Adipose tissue (tissue), 3 donors: ENCODE results near the gene CELA3A. TPM values are rescaled to one million over a fixed set of nuclear protein-coding genes. Genes with fewer than 3 reads are reported as not detected.
"Not testable (repeated sequence)": the region's sequence is repeated elsewhere in the genome, so short reads cannot be mapped to it uniquely, and the experiment has no call there.

ENCODE experiments used
- H3K27ac ChIP-seq: one replicate; pipeline ENCODE4 v1.5.1; 2013; ENCODE audit warnings: low read depth, low read length
- WGBS, 3 donors: extraction: QIAGEN DNeasy Blood & Tissue Kit; methylation state at CpG; one replicate each; pipeline ENCODE4 v1.1.7; 2013; 5-methylcytosine and 5-hydroxymethylcytosine counted together
- polyA plus RNA-seq, 3 donors: library from polyadenylated mRNA; stranded (reverse); fragments of 200-250 nt; gene quantifications; one replicate each; pipeline ENCODE4 v1.2.3, GENCODE V29; 2013
- donor health status: healthy with polysubstance abuse.
- donor health status: Bipolar disorder and iron deficiency.
- donor health status: healthy.

CELA3A gene
- polyA plus RNA-seq, 3 donors: 5.3 to 36,211 (median 17.7) TPM

- not testable (repeated sequence) for H3K27ac ChIP-seq
- WGBS, 3 donors: 47 to 92% (median 91%) methylated on average over 9 to 11 of the region's 11 CpGs
These were observed 23.2 kb upstream of the CELA3A start for GRCh38 chr1:21978209-21978608.

GRCh38 chr1:21980515-21981220, 20.8 kb upstream of the CELA3A start:
- 35 to 80% (median 72%) methylated on average over 15 to 19 of the region's 21 CpGs for WGBS, 3 donors
- H3K27ac ChIP-seq: not testable (repeated sequence)

DNA sequence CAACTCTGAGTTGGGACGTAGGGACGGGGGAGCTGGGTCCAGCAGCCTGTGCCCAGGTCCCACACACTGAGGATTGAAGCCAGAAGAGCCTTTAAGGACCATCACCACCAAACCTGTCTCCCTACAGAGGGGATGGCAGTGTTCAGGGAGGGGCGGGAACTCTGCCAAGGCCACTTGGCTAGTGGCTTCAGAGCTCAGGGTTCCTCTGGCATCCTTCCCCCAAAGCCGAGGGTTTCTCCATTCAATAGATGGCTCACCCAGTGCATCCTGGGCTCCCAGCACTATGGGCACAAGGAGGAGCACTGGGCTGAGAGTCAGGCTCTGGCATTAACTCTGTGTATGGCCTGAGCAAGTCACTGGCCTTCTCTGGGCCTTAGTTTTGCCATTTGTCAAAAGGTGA, 20.2 kb upstream of the CELA3A start:
- WGBS, 3 donors: 41 to 69% (median 62%) methylated on average over 2 to 4 of the region's 4 CpGs

GRCh38 chr1:21982122-21982521, 19.3 kb upstream of the CELA3A start:
- WGBS, 3 donors: 37 to 87% (median 79%) methylated on average over 6 of the region's 6 CpGs
- H3K27ac ChIP-seq: not testable (repeated sequence)

More for the DNA sequence above, 20.2 kb upstream of the CELA3A start:
- H3K27ac ChIP-seq: not testable (repeated sequence)

DNA sequence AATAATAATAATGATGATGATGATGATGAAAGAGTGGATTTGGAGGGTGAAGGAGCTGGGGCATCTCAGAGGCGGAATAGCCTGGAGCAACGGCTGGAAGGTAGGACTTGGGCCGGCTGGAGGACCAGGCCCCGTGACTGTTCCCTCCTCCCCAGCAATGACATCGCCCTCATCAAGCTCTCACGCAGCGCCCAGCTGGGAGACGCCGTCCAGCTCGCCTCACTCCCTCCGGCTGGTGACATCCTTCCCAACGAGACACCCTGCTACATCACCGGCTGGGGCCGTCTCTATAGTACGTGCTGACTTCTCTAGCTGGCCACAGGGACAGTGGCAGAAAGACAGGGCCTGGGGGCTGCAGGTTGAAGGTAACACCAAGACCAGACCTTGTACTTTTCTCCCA, 17.9 kb upstream of the CELA3A start:
- 28 to 76% (median 64%) methylated on average over 2 to 8 of the region's 15 CpGs for WGBS, 3 donors
- not testable (repeated sequence) for H3K27ac ChIP-seq

DNA sequence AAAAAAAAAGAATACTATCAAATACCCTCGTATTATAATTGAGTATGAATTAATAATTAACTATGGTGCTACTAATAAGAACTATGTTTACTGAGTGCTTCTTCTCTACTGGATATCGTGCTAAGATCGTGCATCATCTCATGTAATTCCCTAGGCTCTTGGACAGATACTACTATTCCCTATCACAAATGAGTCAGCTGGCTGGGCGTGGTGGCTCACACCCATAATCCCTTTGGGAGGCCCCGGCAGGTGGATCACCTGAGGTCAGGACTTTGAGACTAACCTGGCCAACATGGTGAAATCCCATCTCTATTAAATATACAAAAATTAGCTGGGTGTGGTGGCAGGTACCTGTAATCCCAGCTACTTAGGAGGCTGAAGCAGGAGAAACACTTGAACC, 15.6 kb upstream of the CELA3A start:
- WGBS, 3 donors: 0 to 77% (median 60%) methylated on average over 1 to 5 of the region's 5 CpGs
- not testable (repeated sequence) for H3K27ac ChIP-seq

DNA sequence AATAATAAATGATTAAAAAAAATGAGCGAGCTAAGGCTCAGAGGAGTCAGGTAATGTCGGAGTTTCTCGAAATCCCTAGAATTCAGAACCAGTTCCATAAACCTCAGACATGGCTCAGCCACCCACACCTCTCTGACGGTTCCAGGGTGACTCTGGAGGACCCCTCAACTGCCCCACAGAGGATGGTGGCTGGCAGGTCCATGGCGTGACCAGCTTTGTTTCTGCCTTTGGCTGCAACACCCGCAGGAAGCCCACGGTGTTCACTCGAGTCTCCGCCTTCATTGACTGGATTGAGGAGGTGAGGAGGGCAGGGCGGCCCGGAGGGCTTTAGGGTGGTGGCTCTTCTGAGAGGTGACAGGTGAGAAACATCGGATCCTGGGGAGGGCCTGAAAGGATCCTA, 15.1 kb upstream of the CELA3A start:
- H3K27ac ChIP-seq: not testable (repeated sequence)
- 63 to 88% (median 81%) methylated on average over 9 to 10 of the region's 12 CpGs for WGBS, 3 donors

DNA sequence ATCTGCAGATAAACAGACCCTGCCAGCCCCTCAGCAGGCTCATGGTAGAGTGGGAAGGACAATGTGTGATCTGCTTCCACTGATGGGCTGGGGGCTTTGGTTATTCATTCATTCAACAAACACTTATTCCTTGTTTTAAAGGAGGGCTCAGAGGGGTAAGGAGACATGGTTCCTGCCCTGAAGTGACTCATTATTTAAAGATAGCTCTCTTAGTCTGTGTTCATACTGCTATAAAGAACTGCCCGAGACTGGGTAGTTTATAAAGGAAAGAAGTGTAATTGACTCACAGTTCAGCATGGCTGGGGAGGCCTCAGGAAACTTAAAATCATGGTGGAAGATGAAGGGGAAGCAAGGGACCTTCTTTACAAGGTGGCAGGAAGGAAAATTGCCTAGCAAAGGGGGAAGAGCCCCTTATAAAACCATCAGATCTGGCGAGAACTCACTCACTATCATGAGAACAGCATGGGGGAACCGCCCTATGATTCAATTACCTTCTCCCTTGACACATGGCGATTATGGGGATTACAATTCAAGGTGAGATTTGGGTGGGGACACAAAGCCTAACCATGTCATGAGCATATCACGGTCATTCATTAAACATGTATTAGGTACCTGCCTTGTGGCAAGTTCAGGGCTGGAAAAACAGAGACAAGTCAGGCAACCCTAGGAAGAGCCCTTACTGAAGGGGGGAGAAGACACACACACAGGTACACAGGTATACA, 11.6 kb upstream of the CELA3A start:
- not testable (repeated sequence) for H3K27ac ChIP-seq
- WGBS, 3 donors: 49 to 75% (median 75%) methylated on average over 2 of the region's 5 CpGs

DNA sequence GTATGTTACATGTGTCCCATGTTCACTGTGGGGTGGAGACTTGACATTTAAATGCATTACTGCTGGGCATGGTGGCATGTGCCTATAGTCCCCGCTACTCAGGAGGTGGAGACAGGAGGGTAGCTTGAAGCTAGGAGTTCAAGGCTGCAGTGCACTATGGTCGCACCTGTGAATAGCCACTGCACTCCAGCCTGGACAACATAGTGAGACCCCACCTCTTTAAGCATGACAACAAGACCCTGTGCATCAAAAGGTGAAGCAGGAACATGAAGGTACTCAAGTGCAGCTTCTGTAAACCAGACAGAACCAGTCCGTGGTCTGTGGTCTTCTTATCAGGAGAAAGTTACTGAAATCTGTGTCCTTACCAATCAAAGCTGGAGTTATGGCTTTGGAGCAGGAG, 9.3 kb upstream of the CELA3A start:
- 40 to 82% (median 77%) methylated on average over 2 to 3 of the region's 3 CpGs for WGBS, 3 donors

GRCh38 chr1:21994716-21995115, 6.7 kb upstream of the CELA3A start:
- H3K27ac ChIP-seq: not testable (repeated sequence)
- 53 to 96% (median 88%) methylated on average over 8 of the region's 8 CpGs for WGBS, 3 donors

More for the DNA sequence above, 9.3 kb upstream of the CELA3A start:
- not testable (repeated sequence) for H3K27ac ChIP-seq

DNA sequence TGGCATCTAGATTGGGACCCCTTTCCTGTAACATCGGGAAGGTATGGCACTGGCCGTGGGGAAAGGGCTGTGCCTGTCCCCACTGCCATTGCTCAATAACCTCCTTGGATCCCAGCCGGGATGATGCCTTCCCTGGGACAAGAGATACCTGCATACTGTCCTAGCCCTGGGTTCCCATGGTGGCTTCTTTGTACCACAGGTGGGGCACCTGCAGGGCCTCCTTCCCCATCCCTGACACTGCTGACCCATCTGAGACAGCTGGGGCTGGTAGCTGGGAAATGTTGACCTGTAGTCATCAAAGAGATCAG, 4.8 kb upstream of the CELA3A start:
- WGBS, 3 donors: 66 to 84% (median 80%) methylated on average over 3 of the region's 3 CpGs
- not testable (repeated sequence) for H3K27ac ChIP-seq

DNA sequence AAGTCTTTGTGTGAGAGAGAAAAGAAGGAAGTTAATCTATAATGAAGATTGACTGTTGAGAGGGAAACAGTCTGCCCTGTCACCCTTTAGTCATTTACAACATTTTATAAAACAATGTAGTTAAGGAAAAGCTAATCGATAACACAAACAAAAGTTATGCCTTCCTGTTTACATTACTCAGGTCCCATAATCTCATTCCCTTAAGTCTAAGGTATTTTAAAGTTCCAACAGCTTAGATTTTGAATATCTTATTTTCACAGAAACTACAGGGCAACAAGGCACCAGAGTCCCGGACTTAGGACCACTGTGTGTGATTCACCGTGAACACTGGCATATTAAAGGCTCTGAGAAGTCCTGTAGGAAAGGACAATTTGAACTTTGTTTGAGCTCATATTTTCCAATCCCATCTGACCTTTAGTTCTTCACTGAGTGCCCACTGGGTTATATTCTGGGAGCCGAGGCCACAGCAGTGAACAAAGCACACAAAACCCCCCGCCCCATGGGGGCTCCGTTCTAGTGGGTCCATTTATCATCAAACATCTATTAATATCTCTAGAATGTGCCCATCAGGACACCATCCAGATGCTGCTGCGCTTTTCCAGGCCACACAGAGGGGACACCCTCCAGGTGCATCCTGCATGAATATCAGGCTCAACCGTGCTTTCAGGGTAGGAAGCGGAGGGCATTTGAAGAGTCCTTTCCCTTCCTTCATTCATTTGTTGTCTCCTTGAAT, 3.4 kb upstream of the CELA3A start:
- not testable (repeated sequence) for H3K27ac ChIP-seq
- 13 to 64% (median 57%) methylated on average over 8 to 9 of the region's 9 CpGs for WGBS, 3 donors

DNA sequence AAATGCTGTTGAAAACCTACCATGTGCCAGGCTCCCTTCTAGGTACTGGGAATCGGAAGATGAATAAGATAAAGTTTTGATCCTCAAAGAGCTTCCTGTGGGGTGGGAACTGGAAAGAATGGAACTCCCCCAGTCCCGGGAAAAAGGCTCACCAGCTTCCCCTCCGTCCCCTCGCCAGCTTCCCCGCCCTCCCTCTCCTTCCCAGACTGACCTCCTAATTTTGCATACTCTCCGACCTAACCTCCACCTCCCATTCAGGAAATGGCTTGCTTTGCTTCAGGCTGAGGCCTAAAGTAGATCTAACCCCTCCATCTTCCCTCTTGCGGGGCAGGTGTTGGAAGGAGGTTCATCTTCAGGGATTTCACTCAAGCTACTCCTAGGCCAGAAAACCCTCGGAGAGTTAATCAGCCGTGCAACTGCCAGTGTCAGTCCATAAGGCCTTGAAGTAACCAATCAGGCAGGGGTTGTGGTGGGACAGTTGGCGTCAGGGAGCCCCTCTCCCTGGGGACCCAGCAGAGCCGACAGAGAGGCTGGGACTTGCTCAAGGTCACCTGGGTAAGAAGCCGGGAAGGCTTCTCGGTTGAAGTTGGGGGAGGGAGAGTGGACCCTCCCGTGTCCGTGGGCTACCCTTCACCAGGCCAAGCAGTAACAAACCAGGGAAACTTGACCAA, 2.7 kb upstream of the CELA3A start:
- H3K27ac ChIP-seq: not testable (repeated sequence)
- WGBS, 3 donors: 25 to 80% (median 74%) methylated on average over 12 to 14 of the region's 15 CpGs

DNA sequence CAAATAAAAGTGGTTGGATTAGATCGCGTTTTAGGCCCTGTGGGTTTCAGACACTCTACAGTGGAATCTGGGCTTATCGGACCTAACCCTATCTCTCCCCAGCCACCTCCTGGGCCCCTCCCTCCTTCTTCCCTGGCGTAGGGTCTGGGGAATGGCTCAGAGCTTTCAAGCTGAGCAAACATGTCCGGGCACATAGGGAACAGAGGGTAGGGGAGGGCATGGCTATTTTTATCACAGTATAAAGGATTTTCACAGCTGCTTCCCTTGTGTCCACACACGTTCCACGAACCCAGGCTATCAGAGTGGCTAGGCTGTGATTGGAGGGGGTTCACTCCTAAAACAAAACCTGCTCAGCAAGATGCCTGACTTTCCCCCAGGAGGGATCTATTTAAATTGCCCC, 1.8 kb upstream of the CELA3A start:
- 25 to 82% (median 62%) methylated on average over 7 of the region's 7 CpGs for WGBS, 3 donors
- not testable (repeated sequence) for H3K27ac ChIP-seq

DNA sequence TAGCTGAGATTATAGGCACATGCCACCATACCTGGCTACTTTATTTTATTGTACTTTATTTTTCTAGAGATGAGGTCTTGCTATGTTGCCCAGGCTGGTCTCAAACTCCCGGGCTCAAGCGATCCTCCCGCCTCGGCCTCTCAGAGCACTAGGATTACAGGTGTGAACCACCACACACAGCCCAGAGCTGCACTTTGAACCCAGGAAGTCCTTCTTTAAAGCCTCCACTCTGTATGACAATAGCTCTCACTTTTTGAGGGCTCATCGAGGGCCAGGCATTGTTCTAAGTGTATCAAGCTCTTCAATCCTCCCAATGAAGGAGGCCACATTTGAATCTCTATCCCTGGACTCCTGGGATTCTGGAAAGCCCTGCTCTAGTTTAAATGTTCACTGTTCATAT, 1.0 kb downstream of the CELA3A start:
- 61 to 77% (median 76%) methylated on average over 5 of the region's 5 CpGs for WGBS, 3 donors
- H3K27ac ChIP-seq: not testable (repeated sequence)

- 60 to 86% (median 84%) methylated on average over 7 to 8 of the region's 8 CpGs for WGBS, 3 donors
- not testable (repeated sequence) for H3K27ac ChIP-seq
These were observed 1.4 kb downstream of the CELA3A start for GRCh38 chr1:22002875-22003274.

- WGBS, 3 donors: 45 to 97% (median 91%) methylated on average over 2 to 3 of the region's 3 CpGs
- H3K27ac ChIP-seq: not testable (repeated sequence)
These were observed 2.5 kb downstream of the CELA3A start for GRCh38 chr1:22003959-22004358.

DNA sequence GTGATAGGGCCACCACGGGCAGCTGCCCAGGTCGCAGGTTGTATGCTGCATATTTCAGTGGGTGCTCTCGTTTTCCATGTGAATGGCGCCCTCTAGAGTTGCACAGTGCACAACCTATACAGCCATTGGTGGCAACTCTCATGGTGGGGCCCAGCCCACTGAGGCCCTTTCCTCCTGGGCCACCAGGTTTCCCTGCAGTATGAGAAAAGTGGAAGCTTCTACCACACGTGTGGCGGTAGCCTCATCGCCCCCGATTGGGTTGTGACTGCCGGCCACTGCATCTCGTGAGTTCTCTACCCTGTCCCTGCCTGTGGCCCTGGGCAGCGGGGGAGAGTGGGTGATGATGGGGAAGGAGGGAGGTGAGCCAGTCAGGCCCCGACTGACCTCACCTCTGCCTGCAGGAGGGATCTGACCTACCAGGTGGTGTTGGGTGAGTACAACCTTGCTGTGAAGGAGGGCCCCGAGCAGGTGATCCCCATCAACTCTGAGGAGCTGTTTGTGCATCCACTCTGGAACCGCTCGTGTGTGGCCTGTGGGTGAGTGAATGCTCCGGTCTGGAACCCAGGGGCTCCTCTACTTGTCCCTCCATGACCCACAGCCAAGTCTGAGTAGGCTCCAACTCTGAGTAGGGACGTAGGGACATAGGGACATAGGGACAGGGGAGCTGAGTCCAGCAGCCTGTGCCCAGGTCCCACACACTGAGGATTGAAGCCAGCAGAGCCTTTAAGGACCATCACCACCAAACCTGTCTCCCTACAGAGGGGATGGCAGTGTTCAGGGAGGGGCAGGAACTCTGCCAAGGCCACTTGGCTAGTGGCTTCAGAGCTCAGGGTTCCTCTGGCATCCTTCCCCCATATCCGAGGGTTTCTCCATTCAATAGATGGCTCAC, 4.0 kb downstream of the CELA3A start:
- 35 to 71% (median 70%) methylated on average over 17 to 18 of the region's 18 CpGs for WGBS, 3 donors
- H3K27ac ChIP-seq: not testable (repeated sequence)
